Astrocyte (in vitro differentiated cells and primary cell): ENCODE data around the gene NR3C1.

Experiments
- EZH2 ChIP-seq: IDR thresholded peaks from 2 replicates; pipeline ENCODE4 v1.6.1; 2012; ENCODE audit warnings: mild to moderate bottlenecking, low read length, inconsistent platforms; ENCODE audit not compliant: insufficient read depth
- TF ChIP-seq, protein P1 (sequence below): IDR thresholded peaks from 2 replicates; pipeline ENCODE4 v1.5.1; 2011; ENCODE audit warnings: low read depth, mild to moderate bottlenecking, inconsistent platforms, low read length, moderate library complexity; ENCODE audit not compliant: insufficient read depth

DNA sequence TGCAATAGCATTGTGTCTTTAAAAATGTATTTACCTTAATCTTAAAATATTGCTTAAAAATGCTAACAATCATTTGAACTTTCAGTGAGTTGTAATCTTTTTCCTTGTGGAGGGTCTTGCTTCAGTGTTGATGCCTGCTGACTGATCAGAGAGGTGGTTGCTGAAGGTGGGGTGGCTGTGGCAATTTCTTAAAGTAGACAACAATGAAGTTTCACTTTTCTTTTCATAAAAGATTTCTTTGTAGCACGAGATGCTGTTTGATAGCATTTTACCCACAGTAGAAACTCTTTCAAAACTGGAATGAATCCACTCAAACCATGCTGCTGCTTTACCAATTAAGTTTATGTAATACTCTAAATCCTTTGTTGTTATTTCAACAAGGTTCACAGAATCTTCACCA, 50.8 kb downstream of the NR3C1 start:
- TF ChIP-seq, protein P1, sequence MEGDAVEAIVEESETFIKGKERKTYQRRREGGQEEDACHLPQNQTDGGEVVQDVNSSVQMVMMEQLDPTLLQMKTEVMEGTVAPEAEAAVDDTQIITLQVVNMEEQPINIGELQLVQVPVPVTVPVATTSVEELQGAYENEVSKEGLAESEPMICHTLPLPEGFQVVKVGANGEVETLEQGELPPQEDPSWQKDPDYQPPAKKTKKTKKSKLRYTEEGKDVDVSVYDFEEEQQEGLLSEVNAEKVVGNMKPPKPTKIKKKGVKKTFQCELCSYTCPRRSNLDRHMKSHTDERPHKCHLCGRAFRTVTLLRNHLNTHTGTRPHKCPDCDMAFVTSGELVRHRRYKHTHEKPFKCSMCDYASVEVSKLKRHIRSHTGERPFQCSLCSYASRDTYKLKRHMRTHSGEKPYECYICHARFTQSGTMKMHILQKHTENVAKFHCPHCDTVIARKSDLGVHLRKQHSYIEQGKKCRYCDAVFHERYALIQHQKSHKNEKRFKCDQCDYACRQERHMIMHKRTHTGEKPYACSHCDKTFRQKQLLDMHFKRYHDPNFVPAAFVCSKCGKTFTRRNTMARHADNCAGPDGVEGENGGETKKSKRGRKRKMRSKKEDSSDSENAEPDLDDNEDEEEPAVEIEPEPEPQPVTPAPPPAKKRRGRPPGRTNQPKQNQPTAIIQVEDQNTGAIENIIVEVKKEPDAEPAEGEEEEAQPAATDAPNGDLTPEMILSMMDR, result no peak
- TF ChIP-seq EZH2, result no peak
